HG03469 (cell line): ENCODE measurements around the gene CBFA2T3.
"Not testable (repeated sequence)": the region's sequence is repeated elsewhere in the genome, so short reads cannot be mapped to it uniquely, and the experiment has no call there.

ENCODE experiments used
- ATAC-seq: cut with Tn5 transposase; IDR thresholded peaks from one replicate; pipeline ENCODE4 v1.9.1; 2021; ENCODE audit warnings: mild to moderate bottlenecking, moderate library complexity, moderate number of reproducible peaks; ENCODE audit not compliant: unreplicated experiment

CBFA2T3 gene

GRCh38 chr16:88894681-88895300 is 82.2 kb downstream of the CBFA2T3 start:
- ATAC-seq = no peak

GRCh38 chr16:88894266-88894665 is 82.7 kb downstream of the CBFA2T3 start:
- ATAC-seq = not testable (repeated sequence)

GRCh38 chr16:88893127-88893968 is 83.7 kb downstream of the CBFA2T3 start:
- ATAC-seq = no peak

- ATAC-seq = no peak
Observed at GRCh38 chr16:88892065-88892464, 84.9 kb downstream of the CBFA2T3 start.

GRCh38 chr16:88891083-88891482 is 85.9 kb downstream of the CBFA2T3 start:
- ATAC-seq = no peak

- not testable (repeated sequence) for ATAC-seq
Observed at GRCh38 chr16:88889702-88890352, 87.2 kb downstream of the CBFA2T3 start.

- no peak for ATAC-seq
Observed at GRCh38 chr16:88888461-88889387, 88.3 kb downstream of the CBFA2T3 start.

- no peak for ATAC-seq
Observed at GRCh38 chr16:88888057-88888456, 89.0 kb downstream of the CBFA2T3 start.

- no peak for ATAC-seq
Observed at GRCh38 chr16:88886845-88887521, 90.0 kb downstream of the CBFA2T3 start.

- ATAC-seq = no peak
Observed at GRCh38 chr16:88886420-88886844, 90.6 kb downstream of the CBFA2T3 start.

- no peak for ATAC-seq
Observed at GRCh38 chr16:88885693-88886280, 91.2 kb downstream of the CBFA2T3 start.

GRCh38 chr16:88884569-88885271 is 92.3 kb downstream of the CBFA2T3 start:
- ATAC-seq = no peak

GRCh38 chr16:88883946-88884345 is 93.1 kb downstream of the CBFA2T3 start:
- ATAC-seq = no peak

GRCh38 chr16:88883117-88883895 is 93.7 kb downstream of the CBFA2T3 start:
- no peak for ATAC-seq

- no peak for ATAC-seq
Observed at GRCh38 chr16:88882358-88883030, 94.5 kb downstream of the CBFA2T3 start.

GRCh38 chr16:88881675-88882357 is 95.2 kb downstream of the CBFA2T3 start:
- ATAC-seq = no peak

GRCh38 chr16:88881007-88881615 is 95.9 kb downstream of the CBFA2T3 start:
- no peak for ATAC-seq
